OCI-LY1 (cell line): Measurements from ENCODE around the gene NCAPG.

Source experiments
- H2AFZ ChIP-seq: fragments of 200-600 bp; sonication (generic), shearing (Covaris generic); 2 replicates; pipeline ENCODE4 v1.6.0; 2014; ENCODE audit warnings: antibody characterized with exemption, mild to moderate bottlenecking, low read length
- H3F3A ChIP-seq: fragments of 200-600 bp; sonication (generic), shearing (Covaris generic); 2 replicates; pipeline ENCODE4 v1.6.0; 2014; ENCODE audit warnings: mild to moderate bottlenecking, antibody characterized with exemption, low read length, moderate library complexity; ENCODE audit not compliant: insufficient read depth
- H3K27ac ChIP-seq: fragments of 200-600 bp; sonication (generic); 2 replicates; pipeline ENCODE4 v1.5.1; 2014; ENCODE audit warnings: low read length, mixed run types, mild to moderate bottlenecking, low read depth; ENCODE audit not compliant: poor library complexity, severe bottlenecking
- H3K27me3 ChIP-seq: fragments of 200-600 bp; sonication (generic); 2 replicates; pipeline ENCODE4 v1.6.0; 2014; ENCODE audit warnings: antibody characterized with exemption, mild to moderate bottlenecking, low read length, moderate library complexity; ENCODE audit not compliant: insufficient read depth
- H3K36me3 ChIP-seq: fragments of 200-600 bp; sonication (generic); 2 replicates; pipeline ENCODE4 v1.6.1; 2014; ENCODE audit warnings: mild to moderate bottlenecking, antibody characterized with exemption, low read length, moderate library complexity, mixed read lengths; ENCODE audit not compliant: insufficient read depth
- H3K4me1 ChIP-seq: fragments of 200-600 bp; sonication (generic); 2 replicates; pipeline ENCODE4 v1.5.1; 2014; ENCODE audit warnings: mild to moderate bottlenecking, low read length, moderate library complexity; ENCODE audit not compliant: insufficient read depth, severe bottlenecking
- H3K4me2 ChIP-seq: fragments of 200-600 bp; sonication (generic), shearing (Covaris generic); 2 replicates; pipeline ENCODE4 v1.6.1; 2014; ENCODE audit warnings: low read length
- H3K4me3 ChIP-seq: fragments of 200-600 bp; sonication (generic); 2 replicates; pipeline ENCODE4 v1.5.1; 2014; ENCODE audit warnings: low read length, low read depth, mild to moderate bottlenecking, mixed read lengths; ENCODE audit not compliant: poor library complexity, severe bottlenecking
- H3K79me2 ChIP-seq: fragments of 200-600 bp; shearing (Covaris generic); 2 replicates; pipeline ENCODE4 v1.6.1; 2016; ENCODE audit warnings: mixed run types, low read length, mixed read lengths; ENCODE audit not compliant: insufficient read depth
- H3K9ac ChIP-seq: fragments of 200-600 bp; sonication (generic), shearing (Covaris generic); 2 replicates; pipeline ENCODE4 v1.6.1; 2014; ENCODE audit warnings: mild to moderate bottlenecking, low read length, mixed read lengths
- H3K9me2 ChIP-seq: fragments of 200-600 bp; sonication (generic), shearing (Covaris generic); 2 replicates; pipeline ENCODE4 v1.6.1; 2014; ENCODE audit warnings: low read depth, mild to moderate bottlenecking, low read length, mixed read lengths
- H3K9me3 ChIP-seq: fragments of 200-600 bp; shearing (Covaris generic); 2 replicates; pipeline ENCODE4 v1.6.1; 2014; ENCODE audit warnings: low read length, mixed read lengths
- H4K20me1 ChIP-seq: fragments of 200-600 bp; sonication (generic), shearing (Covaris generic); 2 replicates; pipeline ENCODE4 v1.6.0; 2016; ENCODE audit warnings: mild to moderate bottlenecking, low read length; ENCODE audit not compliant: insufficient read depth
- EZH2 ChIP-seq: fragments of 200-600 bp; sonication (generic), shearing (Covaris generic); IDR thresholded peaks from 2 replicates; pipeline ENCODE4 v1.8.0; 2017; ENCODE audit warnings: borderline replicate concordance, mixed run types, mild to moderate bottlenecking, antibody characterized with exemption, low read length, moderate library complexity, mixed read lengths
- TF ChIP-seq, protein P1 (sequence below): fragments of 200-600 bp; sonication (generic), shearing (Covaris generic); IDR thresholded peaks from 2 replicates; pipeline ENCODE4 v1.5.1; 2017; ENCODE audit warnings: mild to moderate bottlenecking, antibody characterized with exemption, low read length, moderate library complexity, mixed read lengths

The NCAPG gene

DNA sequence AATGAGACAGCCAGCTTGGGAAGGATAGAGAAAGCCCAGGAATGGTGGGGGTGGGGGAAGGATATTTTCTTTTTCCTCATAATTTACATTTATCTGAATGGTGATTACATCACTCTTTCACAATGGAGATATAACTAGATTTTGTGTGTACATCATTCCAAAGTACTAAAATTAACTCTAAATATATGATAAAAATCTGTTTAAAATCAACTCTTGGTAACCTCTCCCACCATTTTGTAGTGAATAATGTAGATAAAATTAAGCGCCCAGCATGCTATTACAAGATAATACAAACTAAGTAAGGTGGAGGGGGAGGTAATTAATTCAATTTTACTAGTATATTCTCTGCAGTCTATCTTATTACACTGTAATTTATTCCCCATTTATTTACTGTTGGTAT lies 78.9 kb downstream of the NCAPG start:
- H3K36me3 ChIP-seq: no peaks in the 10 kb centered on the region
- H3K9ac ChIP-seq: no peak overlapping the region
- H3K9me3 ChIP-seq: no peaks in the 10 kb centered on the region
- TF ChIP-seq EZH2: no peak
- TF ChIP-seq, protein P1, sequence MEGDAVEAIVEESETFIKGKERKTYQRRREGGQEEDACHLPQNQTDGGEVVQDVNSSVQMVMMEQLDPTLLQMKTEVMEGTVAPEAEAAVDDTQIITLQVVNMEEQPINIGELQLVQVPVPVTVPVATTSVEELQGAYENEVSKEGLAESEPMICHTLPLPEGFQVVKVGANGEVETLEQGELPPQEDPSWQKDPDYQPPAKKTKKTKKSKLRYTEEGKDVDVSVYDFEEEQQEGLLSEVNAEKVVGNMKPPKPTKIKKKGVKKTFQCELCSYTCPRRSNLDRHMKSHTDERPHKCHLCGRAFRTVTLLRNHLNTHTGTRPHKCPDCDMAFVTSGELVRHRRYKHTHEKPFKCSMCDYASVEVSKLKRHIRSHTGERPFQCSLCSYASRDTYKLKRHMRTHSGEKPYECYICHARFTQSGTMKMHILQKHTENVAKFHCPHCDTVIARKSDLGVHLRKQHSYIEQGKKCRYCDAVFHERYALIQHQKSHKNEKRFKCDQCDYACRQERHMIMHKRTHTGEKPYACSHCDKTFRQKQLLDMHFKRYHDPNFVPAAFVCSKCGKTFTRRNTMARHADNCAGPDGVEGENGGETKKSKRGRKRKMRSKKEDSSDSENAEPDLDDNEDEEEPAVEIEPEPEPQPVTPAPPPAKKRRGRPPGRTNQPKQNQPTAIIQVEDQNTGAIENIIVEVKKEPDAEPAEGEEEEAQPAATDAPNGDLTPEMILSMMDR: no peak
- no peak overlapping the region for H3K27ac ChIP-seq
- no peaks in the 10 kb centered on the region for H3K4me1 ChIP-seq
- H3K27me3 ChIP-seq: no peaks in the 10 kb centered on the region
- no peaks in the 10 kb centered on the region for H3K9me2 ChIP-seq
- no peak overlapping the region for H3K4me3 ChIP-seq
- H3K4me2 ChIP-seq: no peak overlapping the region
- no peaks in the 10 kb centered on the region for H4K20me1 ChIP-seq
- no peaks in the 10 kb centered on the region for H3K79me2 ChIP-seq
- H3F3A ChIP-seq: no peaks in the 10 kb centered on the region
- no peak overlapping the region for H2AFZ ChIP-seq

DNA sequence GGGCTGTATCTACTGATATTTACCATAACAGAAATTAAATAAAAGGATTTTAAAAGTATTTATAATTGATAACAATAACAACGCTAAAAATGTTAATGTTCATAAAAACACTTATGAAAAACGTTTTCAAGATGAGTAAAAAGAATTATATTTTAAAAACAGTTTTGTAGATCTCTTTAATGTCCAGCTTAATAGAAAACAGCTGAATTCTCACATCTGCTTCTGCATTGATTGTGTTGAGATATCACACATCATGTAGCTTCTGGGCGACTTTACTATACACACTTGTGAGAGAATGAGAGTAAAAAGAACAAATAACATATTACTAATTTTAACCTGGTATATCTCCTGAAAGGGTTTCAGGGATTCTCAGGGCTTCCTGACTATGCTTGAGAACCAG lies 83.6 kb downstream of the NCAPG start:
- Histone ChIP-seq H4K20me1 (no peaks in the 10 kb centered on the region), H3K9me3 (no peaks in the 10 kb centered on the region)
- TF ChIP-seq EZH2: no peak
- TF ChIP-seq, protein P1: no peak

More for the DNA sequence above, 83.6 kb downstream of the NCAPG start:
- Histone ChIP-seq H3K4me2 (no peak overlapping the region), H3K9me2 (no peaks in the 10 kb centered on the region), H3F3A (no peaks in the 10 kb centered on the region), H3K36me3 (no peaks in the 10 kb centered on the region), H3K9ac (no peak overlapping the region), H3K4me3 (no peak overlapping the region), H3K4me1 (no peaks in the 10 kb centered on the region), H3K27me3 (no peaks in the 10 kb centered on the region), H3K27ac (no peak overlapping the region), H2AFZ (no peak overlapping the region), H3K79me2 (no peaks in the 10 kb centered on the region)
